ENCODE measurements around the gene MACROD2. TPM values are rescaled to one million over a fixed set of nuclear protein-coding genes. Genes with fewer than 3 reads are reported as not detected.

Gene MACROD2
- total and polyA plus RNA-seq, 2 experiments from 2014 or later = 2.8 to 4.3 TPM

GRCh38 chr20:15447549-15447948 lies 1452.2 kb downstream of the MACROD2 start:
- no peak overlapping the region for H3K4me3 Mint-ChIP-seq
- no peak for TF ChIP-seq EZH2 (IDR thresholded peaks at IDR 0.05; ENCODE audit: low read depth, unreplicated experiment)
- no peak for TF ChIP-seq ZNF331 (CRISPR knock-in tag; IDR thresholded peaks at IDR 0.05; ENCODE audit: low read depth)
- no peak for TF ChIP-seq NANOG (IDR thresholded peaks at IDR 0.05; ENCODE audit: borderline replicate concordance)
- TF ChIP-seq EZH2phosphoT487 (IDR thresholded peaks at IDR 0.05; ENCODE audit: unreplicated experiment) = no peak
- TF ChIP-seq CTCF (conservative IDR thresholded peaks at IDR 0.05; ENCODE audit: low read depth in 2 of 2) = no peak
- no peak for TF ChIP-seq STAT1 (IDR thresholded peaks at IDR 0.05; ENCODE audit: unreplicated experiment)
- TF ChIP-seq POLR2AphosphoS5 (IDR thresholded peaks at IDR 0.05; ENCODE audit: low read depth) = no peak
- no peak for TF ChIP-seq REST (IDR thresholded peaks at IDR 0.05; ENCODE audit: unreplicated experiment)

GRCh38 chr20:15449061-15449460 lies 1453.7 kb downstream of the MACROD2 start:
- Histone ChIP-seq H3K9me2 (ENCODE audit: insufficient read depth) (no peaks in the 10 kb centered on the region), H3K27ac (ENCODE audit: low read depth) (no peak overlapping the region), H4K20me1 (replicated peaks; ENCODE audit: insufficient read depth) (no peaks in the 10 kb centered on the region), H3K4me1 (ENCODE audit: insufficient read depth) (no peaks in the 10 kb centered on the region), H3F3A (replicated peaks; ENCODE audit: low read depth) (no peaks in the 10 kb centered on the region), H2AFZ (no peak overlapping the region), H3K79me2 (replicated peaks; ENCODE audit: insufficient read depth) (no peaks in the 10 kb centered on the region), H3K4me2 (no peak overlapping the region), H3K4me3 (no peak overlapping the region), H3K27me3 (ENCODE audit: insufficient read depth) (no peaks in the 10 kb centered on the region), H3K36me3 (ENCODE audit: insufficient read depth) (no peaks in the 10 kb centered on the region)
- peaks cover 1% of the 10 kb centered on the region for H3K27me3 Mint-ChIP-seq (ENCODE audit: insufficient read depth, low read depth, poor library complexity)
- no peaks in the 10 kb centered on the region for H3K9me3 Mint-ChIP-seq
- no peak overlapping the region for H3K27ac Mint-ChIP-seq
- H3K4me1 Mint-ChIP-seq = peaks cover 9% of the 10 kb centered on the region; the same call in 2 of the 3 replicates
- H3K4me3 Mint-ChIP-seq = no peak overlapping the region
- DNase-seq (ENCODE audit: low spot score) = no peak
- ATAC-seq = no peak
- no peaks in the 10 kb centered on the region for H3K36me3 Mint-ChIP-seq (ENCODE audit: low read depth)
- TF ChIP-seq ZNF114 (CRISPR knock-in tag; IDR thresholded peaks at IDR 0.05) = no peak
- TF ChIP-seq REST (IDR thresholded peaks at IDR 0.05; ENCODE audit: unreplicated experiment) = no peak

More at GRCh38 chr20:15447549-15447948, 1452.2 kb downstream of the MACROD2 start:
- H3K27me3 Mint-ChIP-seq (ENCODE audit: insufficient read depth, low read depth, poor library complexity) = no peaks in the 10 kb centered on the region
- H4K20me1 ChIP-seq (replicated peaks; ENCODE audit: insufficient read depth) = no peaks in the 10 kb centered on the region
- no peak overlapping the region for H3K27ac Mint-ChIP-seq
- no peaks in the 10 kb centered on the region for H3K79me2 ChIP-seq (replicated peaks; ENCODE audit: insufficient read depth)
- H3K27me3 ChIP-seq (ENCODE audit: insufficient read depth) = no peaks in the 10 kb centered on the region
- no peaks in the 10 kb centered on the region for H3K9me3 Mint-ChIP-seq
- no peaks in the 10 kb centered on the region for H3K36me3 Mint-ChIP-seq (ENCODE audit: low read depth)
- DNase-seq (ENCODE audit: low spot score) (no peak), ATAC-seq (no peak)
- H3F3A ChIP-seq (replicated peaks; ENCODE audit: low read depth) = no peaks in the 10 kb centered on the region
- H3K4me1 ChIP-seq (ENCODE audit: insufficient read depth) = no peaks in the 10 kb centered on the region
- no peak overlapping the region for H3K4me3 ChIP-seq
- H3K36me3 ChIP-seq (ENCODE audit: insufficient read depth) = no peaks in the 10 kb centered on the region
- no peak overlapping the region for H3K27ac ChIP-seq (ENCODE audit: low read depth)
- no peak overlapping the region for H3K4me2 ChIP-seq
- no peaks in the 10 kb centered on the region for H3K9me2 ChIP-seq (ENCODE audit: insufficient read depth)
- peaks cover 9% of the 10 kb centered on the region; the same call in 2 of the 3 replicates for H3K4me1 Mint-ChIP-seq
- H2AFZ ChIP-seq = no peak overlapping the region

All from GM23338 (cell line).